ENCODE results near the gene CALHM6.

DNA sequence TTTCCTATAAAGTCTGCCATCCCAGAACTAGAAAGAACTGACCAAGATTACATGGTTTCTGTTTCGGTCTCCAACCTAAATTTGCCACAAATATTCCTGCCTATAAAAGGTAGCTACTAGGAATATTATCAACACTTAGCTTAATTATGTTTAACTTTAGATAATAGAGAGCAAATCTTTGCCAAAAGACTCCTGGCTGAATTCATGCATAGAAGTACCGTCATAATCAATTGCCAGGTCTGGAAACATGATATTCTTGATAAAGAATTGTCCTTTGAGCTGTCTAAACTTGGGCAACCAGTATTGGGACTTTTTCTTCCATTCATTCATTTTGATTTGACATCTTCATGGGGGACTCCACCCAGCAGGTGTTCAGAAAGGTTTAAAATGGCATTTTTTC, 22.4 kb downstream of the CALHM6 start:
- TF ChIP-seq, protein P1, sequence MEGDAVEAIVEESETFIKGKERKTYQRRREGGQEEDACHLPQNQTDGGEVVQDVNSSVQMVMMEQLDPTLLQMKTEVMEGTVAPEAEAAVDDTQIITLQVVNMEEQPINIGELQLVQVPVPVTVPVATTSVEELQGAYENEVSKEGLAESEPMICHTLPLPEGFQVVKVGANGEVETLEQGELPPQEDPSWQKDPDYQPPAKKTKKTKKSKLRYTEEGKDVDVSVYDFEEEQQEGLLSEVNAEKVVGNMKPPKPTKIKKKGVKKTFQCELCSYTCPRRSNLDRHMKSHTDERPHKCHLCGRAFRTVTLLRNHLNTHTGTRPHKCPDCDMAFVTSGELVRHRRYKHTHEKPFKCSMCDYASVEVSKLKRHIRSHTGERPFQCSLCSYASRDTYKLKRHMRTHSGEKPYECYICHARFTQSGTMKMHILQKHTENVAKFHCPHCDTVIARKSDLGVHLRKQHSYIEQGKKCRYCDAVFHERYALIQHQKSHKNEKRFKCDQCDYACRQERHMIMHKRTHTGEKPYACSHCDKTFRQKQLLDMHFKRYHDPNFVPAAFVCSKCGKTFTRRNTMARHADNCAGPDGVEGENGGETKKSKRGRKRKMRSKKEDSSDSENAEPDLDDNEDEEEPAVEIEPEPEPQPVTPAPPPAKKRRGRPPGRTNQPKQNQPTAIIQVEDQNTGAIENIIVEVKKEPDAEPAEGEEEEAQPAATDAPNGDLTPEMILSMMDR (conservative IDR thresholded peaks at IDR 0.05; ENCODE audit: low read depth in 2 of 2), result no peak
- no peak for TF ChIP-seq POLR2AphosphoS5 (IDR thresholded peaks at IDR 0.05; ENCODE audit: low read depth)
- no peak for TF ChIP-seq EZH2phosphoT487 (IDR thresholded peaks at IDR 0.05; ENCODE audit: unreplicated experiment)
- TF ChIP-seq ZNF331 (CRISPR knock-in tag; IDR thresholded peaks at IDR 0.05; ENCODE audit: low read depth), result no peak
- TF ChIP-seq CREB1 (CRISPR knock-in tag; IDR thresholded peaks at IDR 0.05; ENCODE audit: low read depth), result no peak
- TF ChIP-seq, protein P2, sequence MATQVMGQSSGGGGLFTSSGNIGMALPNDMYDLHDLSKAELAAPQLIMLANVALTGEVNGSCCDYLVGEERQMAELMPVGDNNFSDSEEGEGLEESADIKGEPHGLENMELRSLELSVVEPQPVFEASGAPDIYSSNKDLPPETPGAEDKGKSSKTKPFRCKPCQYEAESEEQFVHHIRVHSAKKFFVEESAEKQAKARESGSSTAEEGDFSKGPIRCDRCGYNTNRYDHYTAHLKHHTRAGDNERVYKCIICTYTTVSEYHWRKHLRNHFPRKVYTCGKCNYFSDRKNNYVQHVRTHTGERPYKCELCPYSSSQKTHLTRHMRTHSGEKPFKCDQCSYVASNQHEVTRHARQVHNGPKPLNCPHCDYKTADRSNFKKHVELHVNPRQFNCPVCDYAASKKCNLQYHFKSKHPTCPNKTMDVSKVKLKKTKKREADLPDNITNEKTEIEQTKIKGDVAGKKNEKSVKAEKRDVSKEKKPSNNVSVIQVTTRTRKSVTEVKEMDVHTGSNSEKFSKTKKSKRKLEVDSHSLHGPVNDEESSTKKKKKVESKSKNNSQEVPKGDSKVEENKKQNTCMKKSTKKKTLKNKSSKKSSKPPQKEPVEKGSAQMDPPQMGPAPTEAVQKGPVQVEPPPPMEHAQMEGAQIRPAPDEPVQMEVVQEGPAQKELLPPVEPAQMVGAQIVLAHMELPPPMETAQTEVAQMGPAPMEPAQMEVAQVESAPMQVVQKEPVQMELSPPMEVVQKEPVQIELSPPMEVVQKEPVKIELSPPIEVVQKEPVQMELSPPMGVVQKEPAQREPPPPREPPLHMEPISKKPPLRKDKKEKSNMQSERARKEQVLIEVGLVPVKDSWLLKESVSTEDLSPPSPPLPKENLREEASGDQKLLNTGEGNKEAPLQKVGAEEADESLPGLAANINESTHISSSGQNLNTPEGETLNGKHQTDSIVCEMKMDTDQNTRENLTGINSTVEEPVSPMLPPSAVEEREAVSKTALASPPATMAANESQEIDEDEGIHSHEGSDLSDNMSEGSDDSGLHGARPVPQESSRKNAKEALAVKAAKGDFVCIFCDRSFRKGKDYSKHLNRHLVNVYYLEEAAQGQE (IDR thresholded peaks at IDR 0.05; ENCODE audit: unreplicated experiment), result no peak
- no peak for TF ChIP-seq EZH2 (IDR thresholded peaks at IDR 0.05; ENCODE audit: low read depth, unreplicated experiment)
- no peak for TF ChIP-seq NANOG (IDR thresholded peaks at IDR 0.05; ENCODE audit: borderline replicate concordance)
- TF ChIP-seq, protein P3, sequence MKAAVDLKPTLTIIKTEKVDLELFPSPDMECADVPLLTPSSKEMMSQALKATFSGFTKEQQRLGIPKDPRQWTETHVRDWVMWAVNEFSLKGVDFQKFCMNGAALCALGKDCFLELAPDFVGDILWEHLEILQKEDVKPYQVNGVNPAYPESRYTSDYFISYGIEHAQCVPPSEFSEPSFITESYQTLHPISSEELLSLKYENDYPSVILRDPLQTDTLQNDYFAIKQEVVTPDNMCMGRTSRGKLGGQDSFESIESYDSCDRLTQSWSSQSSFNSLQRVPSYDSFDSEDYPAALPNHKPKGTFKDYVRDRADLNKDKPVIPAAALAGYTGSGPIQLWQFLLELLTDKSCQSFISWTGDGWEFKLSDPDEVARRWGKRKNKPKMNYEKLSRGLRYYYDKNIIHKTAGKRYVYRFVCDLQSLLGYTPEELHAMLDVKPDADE (IDR thresholded peaks at IDR 0.05), result no peak
- TF ChIP-seq ZNF114 (CRISPR knock-in tag; IDR thresholded peaks at IDR 0.05), result no peak
- no peak for TF ChIP-seq STAT1 (IDR thresholded peaks at IDR 0.05; ENCODE audit: unreplicated experiment)
- no peak for TF ChIP-seq JUNB (IDR thresholded peaks at IDR 0.05; ENCODE audit: unreplicated experiment)
